Activated CD8-positive, alpha-beta T cell treated with anti-CD3 and anti-CD28 coated beads for 36 hours (primary cell): ENCODE data around the gene AHI1. TPM values are rescaled to one million over a fixed set of nuclear protein-coding genes. Genes with fewer than 3 reads are reported as not detected.
A peak's percentile ranks its signal among the peaks of the same experiment; 100 is the strongest.

ENCODE experiments used
- ATAC-seq: fragments of 200-7000 bp; cut with Tn5 transposase; one replicate; pipeline ENCODE4 v1.10.0; 2021; ENCODE audit warnings: mild to moderate bottlenecking, moderate library complexity
- CTCF ChIA-PET: fragments of 350-600 bp; sonication (Branson Sonifier 250); formaldehyde crosslinking; loops from one replicate; lab custom pipeline; 2021; ENCODE audit warnings: antibody characterized with exemption; lab: Charles Lee
- POLR2A ChIA-PET: fragments of 350-600 bp; sonication (Branson Sonifier 250); formaldehyde crosslinking; loops from one replicate; lab custom pipeline; 2021; ENCODE audit warnings: antibody characterized with exemption; lab: Charles Lee
- DNase-seq: peaks from one replicate; pipeline ENCODE4 v3.0.0-alpha.2; 2020
- H3K27ac Mint-ChIP-seq: one replicate; pipeline ENCODE4 v1.8.0; 2021; ENCODE audit warnings: mild to moderate bottlenecking, mixed read lengths
- H3K27me3 Mint-ChIP-seq: one replicate; pipeline ENCODE4 v1.8.0; 2021; ENCODE audit warnings: mixed read lengths
- H3K36me3 Mint-ChIP-seq: one replicate; pipeline ENCODE4 v1.8.0; 2021; ENCODE audit warnings: low read depth, mixed read lengths
- H3K4me1 Mint-ChIP-seq: one replicate; pipeline ENCODE4 v1.8.0; 2021; ENCODE audit warnings: low read depth, mixed read lengths
- H3K4me3 Mint-ChIP-seq: one replicate; pipeline ENCODE4 v1.8.0; 2021; ENCODE audit warnings: mild to moderate bottlenecking, moderate library complexity, mixed read lengths
- H3K9me3 Mint-ChIP-seq: one replicate; pipeline ENCODE4 v1.8.0; 2021; ENCODE audit warnings: mixed read lengths
- intact Hi-C: fragments of 100-400 bp; cut with micrococcal nuclease; formaldehyde crosslinking; loops from one replicate; pipeline ENCODE4 v1.10.0; 2022
- total RNA-seq, 2 experiments: library from RNA; stranded (reverse); gene quantifications; one replicate each; pipeline ENCODE4 v1.2.3, GENCODE V29; 2021
- TF ChIP-seq, protein P1 (sequence below): fragments of 200-600 bp; IDR thresholded peaks from one replicate; pipeline ENCODE4 v1.8.0; 2022; ENCODE audit warnings: antibody characterized with exemption, mild to moderate bottlenecking

AHI1 gene
- total RNA-seq, 2 experiments from 2014 or later: 32.1 to 33.3 TPM

DNA sequence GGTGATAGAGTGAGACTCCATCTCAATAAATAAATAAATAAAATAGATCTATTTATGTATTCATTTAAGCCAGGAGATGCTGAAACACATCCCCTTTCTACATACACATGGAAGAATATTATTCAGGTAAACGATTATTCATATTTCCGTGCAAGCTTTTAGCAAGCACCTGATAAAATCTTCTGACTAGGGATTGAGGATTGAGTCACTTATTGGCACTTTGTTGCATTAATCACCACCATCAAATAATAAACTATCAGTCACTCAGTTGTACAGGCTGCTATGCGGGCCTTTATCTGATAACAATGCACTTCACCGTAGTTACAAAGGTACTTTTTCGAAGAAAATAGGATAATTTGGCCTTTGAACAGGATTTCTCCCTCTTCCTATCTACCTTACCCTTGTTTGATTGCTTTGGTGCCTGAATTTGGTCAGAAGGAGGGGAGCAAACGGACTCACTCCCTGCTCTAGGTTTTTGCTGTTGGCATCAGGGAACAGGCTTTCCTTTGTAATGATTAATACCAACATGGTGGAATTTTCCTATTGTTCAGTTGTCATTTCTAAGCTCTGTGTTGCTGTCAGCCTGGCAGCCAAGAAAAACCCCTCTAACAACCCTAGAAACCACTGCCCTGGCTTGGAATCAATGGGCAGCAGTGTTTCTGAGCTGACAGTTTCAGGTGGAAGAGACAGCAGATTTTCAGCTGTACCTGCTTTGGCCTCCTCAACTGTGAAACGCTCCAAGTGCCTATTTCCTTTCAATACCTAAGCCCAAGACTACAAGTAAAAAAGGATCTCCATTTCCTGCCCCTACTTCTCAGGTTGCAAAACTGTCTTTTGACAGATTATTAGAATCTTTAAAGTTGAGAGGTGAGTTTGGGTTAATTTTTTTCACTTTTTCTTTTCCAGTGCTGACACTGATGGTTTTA lies 253.4 kb downstream of the AHI1 start:
- Mint-ChIP-seq H3K4me3 (no peak overlapping the region), H3K27ac (no peak overlapping the region), H3K9me3 (no peaks in the 10 kb centered on the region), H3K36me3 (no peaks in the 10 kb centered on the region), H3K27me3 (peaks cover 2% of the 10 kb centered on the region), H3K4me1 (no peaks in the 10 kb centered on the region)
- DNase-seq (no peak), ATAC-seq (no peak)
- POLR2A ChIA-PET: interaction anchor here (0.5 kb wide), 1 partner anchor 139 kb away, joined by 3 read pairs; no protein-coding TSS in a partner anchor
- CTCF ChIA-PET: interaction anchor here (0.9 to 1.4 kb wide), 2 partner anchors 9 to 18 kb away, joined by 3 read pairs; no protein-coding TSS in a partner anchor
- intact Hi-C loops: no loop called here
- TF ChIP-seq, protein P1, sequence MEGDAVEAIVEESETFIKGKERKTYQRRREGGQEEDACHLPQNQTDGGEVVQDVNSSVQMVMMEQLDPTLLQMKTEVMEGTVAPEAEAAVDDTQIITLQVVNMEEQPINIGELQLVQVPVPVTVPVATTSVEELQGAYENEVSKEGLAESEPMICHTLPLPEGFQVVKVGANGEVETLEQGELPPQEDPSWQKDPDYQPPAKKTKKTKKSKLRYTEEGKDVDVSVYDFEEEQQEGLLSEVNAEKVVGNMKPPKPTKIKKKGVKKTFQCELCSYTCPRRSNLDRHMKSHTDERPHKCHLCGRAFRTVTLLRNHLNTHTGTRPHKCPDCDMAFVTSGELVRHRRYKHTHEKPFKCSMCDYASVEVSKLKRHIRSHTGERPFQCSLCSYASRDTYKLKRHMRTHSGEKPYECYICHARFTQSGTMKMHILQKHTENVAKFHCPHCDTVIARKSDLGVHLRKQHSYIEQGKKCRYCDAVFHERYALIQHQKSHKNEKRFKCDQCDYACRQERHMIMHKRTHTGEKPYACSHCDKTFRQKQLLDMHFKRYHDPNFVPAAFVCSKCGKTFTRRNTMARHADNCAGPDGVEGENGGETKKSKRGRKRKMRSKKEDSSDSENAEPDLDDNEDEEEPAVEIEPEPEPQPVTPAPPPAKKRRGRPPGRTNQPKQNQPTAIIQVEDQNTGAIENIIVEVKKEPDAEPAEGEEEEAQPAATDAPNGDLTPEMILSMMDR: no peak

DNA sequence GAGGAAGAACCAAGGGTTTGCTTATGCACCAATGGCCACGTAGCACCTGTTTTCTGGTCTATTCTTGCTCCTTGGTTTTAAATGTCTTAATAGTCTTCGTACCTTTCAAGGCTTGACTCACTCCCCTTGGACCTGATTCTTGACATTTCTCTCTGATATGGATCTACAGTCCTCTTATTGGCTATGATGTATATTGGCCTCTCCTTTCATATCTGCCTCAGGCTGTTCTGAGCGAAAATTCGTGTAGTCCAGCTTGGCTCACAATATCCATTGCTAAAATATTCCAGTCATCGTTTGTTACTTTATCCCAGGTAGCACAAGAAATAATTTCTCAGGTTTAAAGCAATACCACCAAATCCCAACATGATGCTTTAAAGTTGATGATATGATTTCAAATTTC lies 256.8 kb downstream of the AHI1 start:
- Mint-ChIP-seq H3K36me3 (no peaks in the 10 kb centered on the region), H3K27ac (no peak overlapping the region), H3K4me3 (no peak overlapping the region), H3K9me3 (no peaks in the 10 kb centered on the region), H3K27me3 (peaks cover 5% of the 10 kb centered on the region), H3K4me1 (peaks cover 4% of the 10 kb centered on the region)
- ChIA-PET CTCF (no interaction called here), POLR2A (interaction anchor here (0.6 kb wide), 1 partner anchor 163 kb away, joined by 3 read pairs; no protein-coding TSS in a partner anchor)
- ATAC-seq: no peak
- intact Hi-C loops: no loop called here
- TF ChIP-seq, protein P1: no peak
- no peak for DNase-seq

DNA sequence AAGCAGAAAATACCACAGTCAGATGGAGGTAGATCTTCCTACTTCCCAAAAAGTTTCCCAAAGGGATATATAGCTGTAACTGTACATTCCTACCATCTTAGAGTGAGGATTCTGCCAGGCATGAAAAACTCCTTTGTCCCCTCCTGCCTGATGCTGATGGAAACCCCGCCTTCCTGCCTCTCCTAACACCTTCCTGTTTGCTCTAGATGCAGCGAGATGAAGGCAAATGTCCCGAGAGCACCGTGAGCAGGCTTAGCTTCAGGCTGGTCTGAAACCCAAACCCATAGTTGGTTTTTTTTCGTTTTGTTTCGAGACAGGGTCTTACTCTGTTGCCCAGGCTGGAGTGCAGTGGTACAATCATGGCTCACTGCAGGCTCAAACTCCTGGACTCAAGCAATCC lies 260.8 kb downstream of the AHI1 start:
- DNase-seq (no peak), ATAC-seq (peak; percentile 64)
- no peaks in the 10 kb centered on the region for H3K9me3 Mint-ChIP-seq
- intact Hi-C loops: loop anchor here (10.0 kb wide), 1 partner anchor 188 kb away; no protein-coding TSS in a partner anchor
- peaks cover 5% of the 10 kb centered on the region for H3K27me3 Mint-ChIP-seq
- no peak overlapping the region for H3K4me3 Mint-ChIP-seq
- POLR2A ChIA-PET: no interaction called here
- TF ChIP-seq, protein P1: no peak
- CTCF ChIA-PET: interaction anchor here (1.4 to 1.9 kb wide), 3 partner anchors 86 to 296 kb away, joined by 4 to 6 read pairs (median 4); no protein-coding TSS in a partner anchor
- peaks cover 12% of the 10 kb centered on the region for H3K4me1 Mint-ChIP-seq
- H3K27ac Mint-ChIP-seq: no peak overlapping the region
- no peaks in the 10 kb centered on the region for H3K36me3 Mint-ChIP-seq

DNA sequence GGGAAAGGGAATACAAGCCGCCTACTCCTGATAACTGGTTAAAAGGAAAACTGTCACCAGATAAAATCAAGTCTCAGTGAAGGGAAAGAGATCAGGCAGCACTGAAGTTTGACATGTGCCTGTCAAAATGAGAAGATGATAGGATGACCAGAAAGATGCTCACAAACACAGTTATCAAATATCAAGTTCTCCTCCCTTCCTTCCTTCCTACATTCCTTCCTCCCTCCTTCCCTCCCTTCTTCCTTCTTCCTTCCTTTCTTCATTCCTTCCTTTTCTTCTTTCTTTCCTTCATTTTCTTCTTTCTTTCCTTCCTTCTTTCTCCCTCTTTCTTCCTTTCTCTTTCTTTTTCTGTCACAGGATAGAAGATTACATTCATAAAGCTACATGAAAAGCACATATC lies 261.2 kb downstream of the AHI1 start:
- ChIA-PET POLR2A (interaction anchor here (1.1 kb wide), 1 partner anchor 22 kb away, joined by 3 read pairs; no protein-coding TSS in a partner anchor), CTCF (interaction anchor here (1.4 to 1.9 kb wide), 3 partner anchors 86 to 296 kb away, joined by 4 to 6 read pairs (median 4); no protein-coding TSS in a partner anchor)
- intact Hi-C loops: loop anchor here (10.0 kb wide), 1 partner anchor 188 kb away; no protein-coding TSS in a partner anchor
- Mint-ChIP-seq H3K27ac (no peak overlapping the region), H3K4me3 (no peak overlapping the region), H3K36me3 (no peaks in the 10 kb centered on the region), H3K27me3 (peaks cover 5% of the 10 kb centered on the region), H3K9me3 (no peaks in the 10 kb centered on the region), H3K4me1 (peaks cover 16% of the 10 kb centered on the region)
- DNase-seq: no peak
- TF ChIP-seq, protein P1: no peak
- no peak for ATAC-seq
